GM12801 (cell line): ENCODE results near the gene FAM3C.

Experiments used
- CTCF ChIP-seq: IDR thresholded peaks from one replicate; pipeline ENCODE4 v1.5.1; 2011; ENCODE audit warnings: control low read depth; ENCODE audit not compliant: insufficient read length; ENCODE audit errors: extremely low read depth

Gene FAM3C

GRCh38 chr7:121402701-121403100 lies 6.6 kb upstream of the FAM3C start:
- no peak for TF ChIP-seq CTCF

GRCh38 chr7:121401896-121402295 lies 5.8 kb upstream of the FAM3C start:
- TF ChIP-seq CTCF = no peak

GRCh38 chr7:121398246-121398645 lies 2.1 kb upstream of the FAM3C start:
- no peak for TF ChIP-seq CTCF

GRCh38 chr7:121397822-121398221 lies 1.7 kb upstream of the FAM3C start:
- no peak for TF ChIP-seq CTCF

GRCh38 chr7:121397361-121397760 lies 1.3 kb upstream of the FAM3C start:
- no peak for TF ChIP-seq CTCF

- no peak for TF ChIP-seq CTCF
Observed at GRCh38 chr7:121395494-121395960, 581 bp downstream of the FAM3C start.

- no peak for TF ChIP-seq CTCF
Observed at GRCh38 chr7:121394709-121395140, 1.4 kb downstream of the FAM3C start.

- TF ChIP-seq CTCF = no peak
Observed at GRCh38 chr7:121393005-121393366, 3.1 kb downstream of the FAM3C start.
